NB4 (cell line): ENCODE data around the gene TRMT1.

Source experiments
- DNase-seq: peaks from one replicate; pipeline ENCODE4 v3.0.0; 2010; ENCODE audit warnings: low read depth
- H3K4me3 ChIP-seq: one replicate; pipeline ENCODE4 v1.5.1; 2011; ENCODE audit warnings: mild to moderate bottlenecking, low read depth, low read length, moderate library complexity
- CTCF ChIP-seq: IDR thresholded peaks from one replicate; pipeline ENCODE4 v1.5.1; 2012; ENCODE audit warnings: low read depth, low read length
- MAX ChIP-seq: IDR thresholded peaks from 2 replicates; pipeline ENCODE4 v1.6.1; 2011; ENCODE audit warnings: low read depth, low read length
- MYC ChIP-seq: IDR thresholded peaks from 2 replicates; pipeline ENCODE4 v1.6.1; 2011; ENCODE audit warnings: low read depth, low read length
- POLR2A ChIP-seq: IDR thresholded peaks from 2 replicates; pipeline ENCODE4 v1.6.1; 2011; ENCODE audit warnings: mild to moderate bottlenecking; ENCODE audit not compliant: insufficient read length; ENCODE audit errors: extremely low read depth

TRMT1 gene

GRCh38 chr19:13120817-13121216, 4.3 kb upstream of the TRMT1 start:
- no peak for DNase-seq
- H3K4me3 ChIP-seq: no peak overlapping the region
- no peak for TF ChIP-seq POLR2A

GRCh38 chr19:13120031-13120430, 3.5 kb upstream of the TRMT1 start:
- DNase-seq: no peak
- peak overlapping the region; percentile 17 for H3K4me3 ChIP-seq

GRCh38 chr19:13119627-13120026, 3.1 kb upstream of the TRMT1 start:
- DNase-seq: peak; percentile 40
- peak overlapping the region; percentile 65 for H3K4me3 ChIP-seq
- TF ChIP-seq POLR2A (no peak), MYC (no peak), CTCF (no peak), MAX (no peak)

More at GRCh38 chr19:13120031-13120430, 3.5 kb upstream of the TRMT1 start:
- TF ChIP-seq MYC (no peak), CTCF (no peak), POLR2A (no peak), MAX (no peak)

- peak; percentile 80 for DNase-seq
These were observed 2.1 kb upstream of the TRMT1 start for GRCh38 chr19:13118424-13119193.

GRCh38 chr19:13117772-13118423, 1.4 kb upstream of the TRMT1 start, which contains the start of gene NACC1:
TSS of gene NACC1 (plus strand) at chr19:13118264. CDS start at chr19:13135208, 16,944 bp downstream.
- no peak; the same call in 1 of the 2 replicates for TF ChIP-seq MAX
- TF ChIP-seq POLR2A: peak; percentile 41
- no peak for TF ChIP-seq CTCF
- peak; percentile 43; the same call in 1 of the 2 replicates for TF ChIP-seq MYC
- peak; percentile 91 for DNase-seq

More at GRCh38 chr19:13118424-13119193, 2.1 kb upstream of the TRMT1 start:
- peak overlapping the region; percentile 65 for H3K4me3 ChIP-seq
- no peak for TF ChIP-seq POLR2A
- peak; percentile 47; the same call in 1 of the 2 replicates for TF ChIP-seq MAX
- no peak for TF ChIP-seq MYC
- no peak for TF ChIP-seq CTCF

GRCh38 chr19:13117176-13117771, 734 bp upstream of the TRMT1 start:
- no peak for TF ChIP-seq MYC
- TF ChIP-seq POLR2A: no peak
- no peak for TF ChIP-seq CTCF
- TF ChIP-seq MAX: no peak
- no peak for DNase-seq
- peak overlapping the region; percentile 96 for H3K4me3 ChIP-seq

More at GRCh38 chr19:13117772-13118423, 1.4 kb upstream of the TRMT1 start, which contains the start of gene NACC1:
- peak within 1 kb of the TSS; percentile 96 for H3K4me3 ChIP-seq
